ENCODE data around the gene RNLS.
"Not testable (repeated sequence)": the region's sequence is repeated elsewhere in the genome, so short reads cannot be mapped to it uniquely, and the experiment has no call there.

Gene RNLS

GRCh38 chr10:88386821-88387773 lies 196.0 kb downstream of the RNLS start:
- DNase-seq (ENCODE audit: low spot score) = no peak

DNA sequence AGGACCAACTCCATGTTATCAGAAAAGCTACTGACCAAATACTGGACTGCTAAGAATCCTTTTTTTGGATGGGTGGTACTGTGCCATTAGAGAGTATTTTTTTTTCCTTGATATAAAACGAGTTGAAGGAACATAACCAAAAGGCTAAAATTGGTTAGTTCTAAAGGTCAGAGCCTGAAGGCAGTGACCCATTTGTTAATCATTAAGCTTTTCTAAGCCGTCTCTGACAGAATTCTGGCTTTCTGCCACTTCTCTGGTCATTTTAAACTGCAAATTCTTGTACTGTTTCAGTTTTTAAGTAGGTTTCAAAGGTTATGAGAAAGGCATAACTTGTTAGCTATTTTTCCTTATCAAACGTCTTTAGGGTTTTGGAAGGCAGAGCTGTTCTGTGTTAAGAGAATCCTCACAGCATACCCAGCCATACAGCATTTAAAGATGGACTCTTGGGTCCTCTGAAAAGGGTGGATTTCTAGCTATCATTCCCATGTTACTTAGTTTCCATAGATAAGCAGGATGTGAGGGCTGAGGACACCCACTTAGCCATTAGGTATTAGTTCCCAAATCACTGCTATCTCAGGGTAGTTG lies 196.8 kb downstream of the RNLS start:
- DNase-seq (ENCODE audit: low spot score) = no peak

GRCh38 chr10:88385601-88386203 lies 197.4 kb downstream of the RNLS start:
- DNase-seq (ENCODE audit: low spot score) = no peak

DNA sequence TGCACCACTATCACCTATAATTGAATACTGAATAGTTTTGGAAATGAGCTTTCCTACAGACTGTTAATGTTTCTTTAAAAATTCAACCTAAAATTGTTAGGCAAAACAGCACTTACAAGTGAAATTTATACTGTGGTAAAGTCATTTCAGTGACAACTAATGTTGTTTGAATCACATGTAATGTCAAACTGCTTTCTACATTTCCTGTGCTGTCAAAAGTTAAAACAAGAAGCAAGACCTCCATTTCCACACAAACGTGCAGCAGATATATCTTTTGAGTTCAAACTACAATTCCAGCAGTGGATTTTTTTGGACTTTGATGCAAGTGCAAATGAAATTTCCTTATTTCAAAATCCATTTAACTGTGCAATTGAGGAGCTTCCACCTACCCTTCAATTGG lies 199.8 kb downstream of the RNLS start:
- DNase-seq (ENCODE audit: low spot score) = no peak

DNA sequence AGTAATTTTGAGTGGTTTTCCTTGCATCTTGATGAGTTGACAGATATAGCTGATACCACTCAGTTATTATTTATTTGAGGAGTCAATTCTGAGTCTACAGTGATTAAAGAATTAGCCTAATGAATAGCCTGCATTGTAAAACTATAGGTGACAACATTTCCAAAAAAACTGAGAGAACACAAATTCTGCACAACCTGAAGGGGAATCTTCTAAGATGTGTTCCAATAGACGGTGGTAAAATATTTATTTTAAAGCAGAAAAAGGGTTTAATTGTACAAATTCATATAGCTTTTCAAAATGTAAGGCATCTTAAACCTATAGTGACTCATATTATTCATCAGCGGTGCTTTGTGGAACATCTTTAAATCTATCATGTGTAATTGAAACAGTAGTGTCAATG lies 200.4 kb downstream of the RNLS start:
- DNase-seq (ENCODE audit: low spot score) = no peak

- DNase-seq (ENCODE audit: low spot score) = no peak
Observed at GRCh38 chr10:88379575-88379974, 203.5 kb downstream of the RNLS start.

- no peak for DNase-seq (ENCODE audit: low spot score)
Observed at GRCh38 chr10:88377510-88377909, 205.6 kb downstream of the RNLS start.

- DNase-seq (ENCODE audit: low spot score) = no peak
Observed at GRCh38 chr10:88374392-88375175, 208.5 kb downstream of the RNLS start.

DNA sequence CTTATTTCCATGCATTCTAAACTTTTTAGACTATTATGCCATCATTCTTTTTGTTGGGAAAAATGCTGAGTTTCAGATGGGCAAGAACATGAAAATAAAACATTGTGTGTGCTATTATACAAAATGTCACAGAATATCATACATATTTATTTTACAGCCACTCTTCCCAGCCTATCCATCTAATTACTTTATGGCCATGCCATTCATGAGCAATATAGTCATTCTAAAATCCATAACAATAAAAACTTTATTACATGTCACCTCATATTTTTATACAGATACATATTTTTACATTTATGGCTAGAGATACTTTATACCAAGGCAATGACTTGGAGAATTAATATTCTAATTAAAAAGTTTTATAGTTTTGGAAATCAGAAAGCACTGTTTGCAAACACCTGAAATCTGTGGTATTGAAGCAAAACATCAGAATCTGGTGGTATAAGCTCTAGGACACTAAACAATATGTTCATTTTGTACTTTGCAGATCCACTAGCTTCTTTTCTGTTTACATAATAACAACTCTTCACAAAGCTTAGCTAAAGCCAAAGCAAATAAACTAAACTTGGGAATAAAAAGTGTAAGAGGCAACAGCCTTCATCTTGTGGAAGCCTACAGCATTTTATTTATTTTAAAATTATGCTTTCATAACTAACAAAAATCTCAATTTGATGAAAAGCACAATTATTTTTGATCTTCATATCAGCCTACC lies 210.1 kb downstream of the RNLS start:
- DNase-seq (ENCODE audit: low spot score) = no peak

GRCh38 chr10:88372051-88372715 lies 210.9 kb downstream of the RNLS start:
- DNase-seq (ENCODE audit: low spot score) = no peak

DNA sequence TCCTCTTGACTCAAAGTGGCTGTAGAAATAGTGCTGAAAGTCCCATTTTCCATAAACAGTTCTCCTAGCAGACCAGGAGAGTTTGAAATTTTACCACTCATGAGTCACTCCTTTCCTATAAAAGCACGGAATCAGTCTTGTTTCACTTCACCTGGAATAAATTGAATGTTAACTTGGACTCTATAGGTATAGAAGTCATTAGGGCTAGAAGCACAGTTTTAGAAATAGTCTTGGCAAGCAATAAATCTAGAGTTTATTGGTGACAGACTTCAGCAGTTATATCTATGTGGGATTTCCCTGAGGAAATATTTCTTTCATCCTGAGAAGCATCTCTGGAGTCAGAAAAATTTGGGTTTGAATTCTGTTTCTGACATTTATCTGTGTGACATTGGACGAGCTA lies 212.4 kb downstream of the RNLS start:
- DNase-seq (ENCODE audit: low spot score) = no peak

DNA sequence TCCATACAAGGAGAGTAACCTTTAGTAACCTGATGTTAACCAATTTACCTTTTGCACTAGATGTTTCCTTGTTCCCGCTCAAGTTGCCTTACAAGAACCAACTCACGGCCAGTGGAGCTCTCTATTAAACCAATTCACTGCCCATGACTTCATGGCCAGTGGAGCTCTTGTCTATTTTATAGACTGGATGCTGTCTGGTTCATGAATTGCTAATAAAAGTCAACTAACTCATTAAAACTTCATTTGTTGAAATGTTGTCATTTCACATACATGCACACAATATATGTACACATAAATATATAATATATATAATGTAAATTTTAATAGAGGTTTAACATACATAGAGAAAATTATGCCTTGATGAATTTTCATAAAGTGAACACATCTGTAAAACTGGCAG lies 216.3 kb downstream of the RNLS start:
- no peak for DNase-seq (ENCODE audit: low spot score)

DNA sequence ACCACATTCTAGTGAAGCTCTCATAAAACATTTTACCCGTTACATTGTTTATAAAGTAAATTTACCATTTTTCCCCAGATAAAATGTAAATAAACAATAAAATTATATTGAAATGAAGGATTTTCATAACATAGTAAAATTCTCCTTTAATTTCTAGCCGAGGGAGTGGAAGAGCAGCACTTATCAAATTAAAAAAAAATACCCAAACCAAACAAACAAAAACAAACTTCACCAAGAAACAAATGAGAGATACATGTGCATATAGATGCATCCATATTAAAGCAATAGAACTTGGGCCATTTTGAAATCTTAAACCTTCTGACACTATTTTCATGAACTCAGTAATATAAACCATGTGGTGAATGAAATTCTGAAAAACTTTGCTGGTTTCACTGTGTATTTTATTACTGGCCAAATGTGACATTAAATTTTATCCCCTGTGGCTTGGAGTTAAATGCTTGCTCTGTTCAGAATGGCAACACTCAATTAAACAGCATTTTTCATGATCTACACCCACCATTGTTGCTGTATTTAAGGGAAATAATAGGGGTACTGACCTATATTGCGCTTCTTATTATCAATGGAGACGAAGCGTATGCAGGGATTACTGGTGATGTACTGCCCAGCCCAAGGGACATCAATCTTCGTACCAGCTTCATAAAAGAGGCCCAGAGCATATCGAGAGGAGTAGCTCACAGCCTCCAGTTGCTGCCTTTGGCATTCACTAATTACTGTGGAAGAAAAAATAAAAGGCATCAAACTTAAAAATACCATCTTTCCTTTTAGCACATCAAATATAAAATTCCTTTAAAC lies 220.9 kb downstream of the RNLS start:
- DNase-seq (ENCODE audit: low spot score) = no peak

- DNase-seq (ENCODE audit: low spot score) = no peak
Observed at GRCh38 chr10:88361494-88361893, 221.6 kb downstream of the RNLS start.

GRCh38 chr10:88355750-88356149 lies 227.4 kb downstream of the RNLS start:
- DNase-seq (ENCODE audit: low spot score) = not testable (repeated sequence)

DNA sequence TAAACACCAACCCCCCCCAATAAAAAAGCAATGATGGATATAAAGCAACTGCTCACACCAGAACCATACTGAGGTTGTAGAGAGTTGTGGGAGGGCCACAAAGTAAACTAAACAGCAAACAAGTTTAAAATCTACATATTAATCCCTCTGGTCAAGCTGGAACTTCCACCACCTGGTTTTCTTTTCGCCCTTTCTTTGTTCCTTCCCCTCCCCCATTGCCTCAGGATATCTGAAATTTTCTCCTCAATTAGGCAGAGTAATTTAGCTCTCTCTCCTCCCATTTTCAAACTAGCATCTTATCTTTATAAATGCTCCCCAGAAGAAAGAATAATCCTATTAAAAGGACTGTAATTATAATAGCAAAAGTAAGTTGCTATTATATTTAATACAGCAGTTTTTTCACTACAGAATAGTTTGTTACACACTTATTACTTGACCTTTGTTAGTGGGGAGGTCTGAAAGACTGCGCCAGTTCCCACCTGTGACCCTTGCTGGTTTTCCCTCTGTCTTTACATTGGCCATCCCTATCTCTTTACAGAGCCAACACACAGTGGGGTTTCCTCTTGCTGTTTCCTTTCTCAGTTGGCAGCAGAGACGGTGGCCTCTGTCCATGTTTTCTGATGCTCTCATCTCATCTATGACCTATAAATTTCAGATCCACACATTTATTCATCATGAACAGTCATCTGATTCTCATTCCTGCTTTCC lies 235.4 kb downstream of the RNLS start:
- DNase-seq (ENCODE audit: low spot score) = no peak

- DNase-seq (ENCODE audit: low spot score) = no peak
Observed at GRCh38 chr10:88347022-88347421, 236.1 kb downstream of the RNLS start.

DNA sequence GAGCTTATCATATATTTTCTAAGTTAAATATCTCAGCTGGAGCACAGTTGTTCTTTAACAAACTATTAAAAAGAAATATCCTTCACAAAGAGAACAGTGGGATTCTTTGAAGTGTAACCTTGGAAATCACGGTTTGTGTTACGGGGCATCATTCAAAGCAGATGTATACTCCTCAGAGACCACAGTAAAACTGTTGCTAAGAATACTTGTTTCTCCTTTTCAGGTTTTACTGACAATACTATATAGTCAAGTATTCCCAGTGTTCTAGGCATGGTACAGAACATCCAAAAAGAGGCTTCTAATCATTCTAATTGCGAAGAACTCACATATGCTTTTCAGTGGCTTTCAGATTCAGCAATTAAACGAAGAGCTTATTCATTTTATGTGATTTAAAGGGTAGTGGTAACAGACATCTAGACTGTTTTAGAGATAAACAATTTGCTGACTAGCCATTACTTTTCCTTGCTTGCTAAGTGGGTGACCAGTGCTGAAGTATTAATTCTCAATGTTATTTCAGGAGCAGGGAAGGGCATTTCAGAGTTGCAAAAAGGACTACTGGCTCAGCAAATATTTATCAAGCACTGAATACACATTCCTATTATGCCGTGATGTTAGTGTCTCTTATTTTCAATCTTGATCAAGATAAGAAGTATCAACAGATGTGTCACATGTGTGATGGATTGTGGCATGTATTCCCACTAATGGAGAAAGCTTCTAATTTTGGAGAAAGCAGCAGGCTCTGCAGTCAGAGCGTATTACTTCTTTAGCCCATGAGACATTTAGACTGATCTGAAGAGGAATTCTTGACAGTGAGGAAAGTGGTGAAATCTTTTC lies 236.8 kb downstream of the RNLS start:
- no peak for DNase-seq (ENCODE audit: low spot score)
